HT-29 (cell line): ENCODE data around the gene DUX4. TPM values are rescaled to one million over a fixed set of nuclear protein-coding genes. Genes with fewer than 3 reads are reported as not detected.
"Not testable (repeated sequence)": the region's sequence is repeated elsewhere in the genome, so short reads cannot be mapped to it uniquely, and the experiment has no call there.

Experiments used
- DNase-seq: peaks from one replicate; pipeline ENCODE4 v3.0.0-alpha.2; 2015; ENCODE audit warnings: low spot score
- small RNA-seq: library from RNA; depleted of rRNA; stranded (forward); fragments of <200 nt; gene quantifications from one replicate; pipeline ENCODE3, GENCODE V24; 2014
- total RNA-seq: library from RNA; depleted of rRNA; stranded (reverse); fragments of >200 nt; shearing (Covaris generic); gene quantifications from 2 replicates; pipeline ENCODE4 v1.2.3, GENCODE V29; 2014; rRNA removed

Gene DUX4
- not detected in 2 replicates for total RNA-seq

GRCh38 chr4:190173428-190173827, at the start of gene DUX4:
TSS of gene DUX4 (plus strand) at chr4:190173774. CDS start at chr4:190173774, 0 bp downstream.
- DNase-seq: not testable (repeated sequence)

- not testable (repeated sequence) for DNase-seq
Observed at GRCh38 chr4:190175436-190175835, 1.9 kb downstream of the DUX4 start.

- DNase-seq: not testable (repeated sequence)
Observed at GRCh38 chr4:190177727-190178605, 4.4 kb downstream of the DUX4 start.

- not testable (repeated sequence) for DNase-seq
Observed at GRCh38 chr4:190178606-190178990, 5.0 kb downstream of the DUX4 start.

GRCh38 chr4:190179030-190179739, 5.6 kb downstream of the DUX4 start:
- DNase-seq: not testable (repeated sequence)

GRCh38 chr4:190179740-190180094, 6.1 kb downstream of the DUX4 start:
- DNase-seq: not testable (repeated sequence)

- DNase-seq: not testable (repeated sequence)
Observed at GRCh38 chr4:190180947-190181346, 7.4 kb downstream of the DUX4 start.

GRCh38 chr4:190181481-190182100, 8.0 kb downstream of the DUX4 start:
- not testable (repeated sequence) for DNase-seq

- not testable (repeated sequence) for DNase-seq
Observed at GRCh38 chr4:190203510-190203909, 29.9 kb downstream of the DUX4 start.

Small RNAs within 50 kb of the gene (small RNA-seq; reads per million reads assigned to genes)
- gene AC215524.1: not detected

Other genes with a start within 250 kb of the DUX4 start
- 8.3 and 10.9 TPM in 2 replicates for gene FRG1, start 232.9 kb upstream of the DUX4 start, total RNA-seq
- not detected in 2 replicates for gene FRG2, start 146.5 kb upstream of the DUX4 start, total RNA-seq
- gene DBET, start 109.3 kb upstream of the DUX4 start, total RNA-seq: not detected in 2 replicates